HEK293 (cell line): ENCODE data around the gene IL11.
A peak's percentile ranks its signal among the peaks of the same experiment; 100 is the strongest.

Experiments used
- CTCF ChIA-PET: fragments of 350-600 bp; formaldehyde crosslinking; extraction: SDS; loops from one replicate; lab custom pipeline; 2021; ENCODE audit warnings: antibody characterized with exemption; lab: Yijun Ruan, JAX
- POLR2A ChIA-PET: fragments of 300-600 bp; formaldehyde crosslinking; extraction: SDS; loops from one replicate; lab custom pipeline; 2020; ENCODE audit warnings: antibody characterized with exemption, inconsistent platforms; lab: Yijun Ruan, JAX
- H3K27ac ChIP-seq: fragments of 200-500 bp; sonication (Bioruptor generic); 2 replicates; pipeline ENCODE4 v1.5.1; 2014; ENCODE audit warnings: low read depth, low read length, control low read depth, inconsistent platforms; ENCODE audit errors: extremely low read depth
- H3K36me3 ChIP-seq, 2 experiments: fragments of 200-500 bp in 1 of 2; sonication (Bioruptor generic) in 1 of 2; 1 replicate in 1 of 2; 2 replicates in 1 of 2; pipeline ENCODE4 v1.5.1; 2014 to 2017; ENCODE audit warnings: inconsistent platforms in 2 of 2, low read length in 2 of 2; ENCODE audit not compliant: control insufficient read depth in 2 of 2, insufficient read depth in 1 of 2
- H3K4me1 ChIP-seq: fragments of 200-500 bp; sonication (Bioruptor generic); 2 replicates; pipeline ENCODE4 v1.5.1; 2014; ENCODE audit warnings: mild to moderate bottlenecking, low read length, inconsistent platforms; ENCODE audit not compliant: control insufficient read depth, insufficient read depth
- H3K4me3 ChIP-seq: 2 replicates; pipeline ENCODE4 v1.5.1; 2011; ENCODE audit warnings: low read depth, mild to moderate bottlenecking, control low read depth, low read length, moderate library complexity
- H3K9me3 ChIP-seq: fragments of 200-500 bp; sonication (Bioruptor generic); 2 replicates; pipeline ENCODE4 v1.5.1; 2014; ENCODE audit warnings: low read depth, low read length, inconsistent platforms; ENCODE audit not compliant: control insufficient read depth, insufficient read depth
- BCL11A ChIP-seq: fragments of 450-650 bp; formaldehyde crosslinking; IDR thresholded peaks from 2 replicates; pipeline ENCODE4 v1.5.1; 2016; ENCODE audit warnings: low read depth, missing biosample characterization, missing genetic modification characterization
- GLIS1 ChIP-seq: fragments of 450-650 bp; formaldehyde crosslinking; IDR thresholded peaks from 2 replicates; pipeline ENCODE4 v1.5.1; 2016; ENCODE audit warnings: missing biosample characterization, missing genetic modification characterization
- GLIS2 ChIP-seq: fragments of 450-650 bp; formaldehyde crosslinking; IDR thresholded peaks from 2 replicates; pipeline ENCODE4 v1.5.1; 2016; ENCODE audit warnings: missing biosample characterization, missing genetic modification characterization
- KLF10 ChIP-seq: fragments of 450-650 bp; IDR thresholded peaks from 2 replicates; pipeline ENCODE4 v1.5.1; 2018; ENCODE audit warnings: missing biosample characterization, mild to moderate bottlenecking, missing genetic modification characterization
- SCRT1 ChIP-seq: fragments of 450-650 bp; formaldehyde crosslinking; IDR thresholded peaks from 2 replicates; pipeline ENCODE4 v1.5.1; 2016; ENCODE audit warnings: missing biosample characterization, missing genetic modification characterization, borderline replicate concordance
- SCRT2 ChIP-seq: fragments of 450-650 bp; formaldehyde crosslinking; IDR thresholded peaks from 2 replicates; pipeline ENCODE4 v1.5.1; 2016; ENCODE audit warnings: missing biosample characterization, missing genetic modification characterization
- ZBTB7A ChIP-seq: fragments of 450-650 bp; formaldehyde crosslinking; IDR thresholded peaks from 2 replicates; pipeline ENCODE4 v1.5.1; 2016; ENCODE audit warnings: low read depth, missing biosample characterization, missing genetic modification characterization
- ZFP37 ChIP-seq: fragments of 450-650 bp; formaldehyde crosslinking; IDR thresholded peaks from 2 replicates; pipeline ENCODE4 v1.5.1; 2016; ENCODE audit warnings: missing biosample characterization, missing genetic modification characterization
- ZNF114 ChIP-seq: fragments of 450-650 bp; formaldehyde crosslinking; IDR thresholded peaks from 2 replicates; pipeline ENCODE4 v1.5.0; 2017; ENCODE audit warnings: missing biosample characterization, missing genetic modification characterization
- ZNF19 ChIP-seq: fragments of 450-650 bp; formaldehyde crosslinking; IDR thresholded peaks from 2 replicates; pipeline ENCODE4; 2016; ENCODE audit warnings: missing biosample characterization, missing genetic modification characterization, low read depth
- ZNF221 ChIP-seq: fragments of 450-650 bp; formaldehyde crosslinking; IDR thresholded peaks from 2 replicates; pipeline ENCODE4 v1.5.1; 2017; ENCODE audit warnings: missing biosample characterization, missing genetic modification characterization, borderline replicate concordance
- ZNF335 ChIP-seq: fragments of 450-650 bp; formaldehyde crosslinking; conservative IDR thresholded peaks from 2 replicates; pipeline ENCODE4 v1.5.1; 2016; ENCODE audit warnings: missing biosample characterization, missing genetic modification characterization
- ZNF394 ChIP-seq: fragments of 450-650 bp; formaldehyde crosslinking; IDR thresholded peaks from 2 replicates; pipeline ENCODE4 v1.5.1; 2016; ENCODE audit warnings: missing biosample characterization, missing genetic modification characterization, mild to moderate bottlenecking, moderate library complexity, borderline replicate concordance
- ZNF548 ChIP-seq: fragments of 450-650 bp; formaldehyde crosslinking; IDR thresholded peaks from 2 replicates; pipeline ENCODE4 v1.5.1; 2016; ENCODE audit warnings: missing biosample characterization, missing genetic modification characterization
- ZNF629 ChIP-seq: fragments of 450-650 bp; formaldehyde crosslinking; IDR thresholded peaks from 2 replicates; pipeline ENCODE4 v1.5.1; 2017; ENCODE audit warnings: missing biosample characterization, missing genetic modification characterization
- ZNF677 ChIP-seq: fragments of 450-650 bp; IDR thresholded peaks from 2 replicates; pipeline ENCODE4 v1.5.0; 2018; ENCODE audit warnings: missing biosample characterization, mild to moderate bottlenecking, missing genetic modification characterization, moderate library complexity
- ZNF76 ChIP-seq: fragments of 450-650 bp; formaldehyde crosslinking; IDR thresholded peaks from 2 replicates; pipeline ENCODE4; 2016; ENCODE audit warnings: low read depth, missing biosample characterization, missing genetic modification characterization, borderline replicate concordance
- TF ChIP-seq, protein P1 (sequence below): fragments of 450-650 bp; formaldehyde crosslinking; IDR thresholded peaks from 2 replicates; pipeline ENCODE4 v1.5.1; 2016; ENCODE audit warnings: missing biosample characterization, missing genetic modification characterization

Gene IL11

DNA sequence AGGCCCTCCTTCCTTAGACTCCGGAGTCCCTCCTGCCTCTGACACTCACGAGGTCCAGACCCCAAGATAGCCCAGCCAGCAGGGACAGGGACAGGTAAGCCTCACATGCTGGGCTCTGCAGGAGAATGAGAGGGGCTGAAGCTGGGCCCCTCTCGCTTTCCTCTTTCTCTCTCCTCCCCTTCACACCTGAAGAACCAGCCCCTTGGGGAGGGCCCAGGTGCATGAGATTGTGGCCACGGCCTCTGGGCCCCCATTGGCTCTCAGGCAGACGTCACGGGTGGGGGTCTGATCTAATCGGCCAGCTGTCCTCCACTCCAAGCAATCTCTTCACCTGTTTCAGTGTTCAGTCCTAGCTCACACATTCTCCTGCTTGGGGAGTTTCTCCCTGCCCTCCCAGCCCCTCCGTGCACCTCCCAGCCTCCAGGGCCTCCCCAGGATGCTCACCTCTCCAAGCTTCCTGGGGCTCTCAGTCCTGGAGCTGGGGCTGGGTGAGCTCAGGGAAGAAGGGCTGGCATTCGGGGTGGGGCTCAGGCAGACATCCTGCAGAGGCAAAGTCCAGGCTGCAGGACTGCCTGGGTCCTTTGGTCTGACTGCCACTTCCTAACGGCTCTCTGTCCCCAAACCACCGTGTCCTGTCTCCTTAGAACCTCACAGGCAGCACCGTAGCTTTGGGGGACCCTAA is 47.9 kb downstream of the IL11 start:
- Histone ChIP-seq H3K4me1 (no peaks in the 10 kb centered on the region), H3K9me3 (no peaks in the 10 kb centered on the region), H3K36me3 (no peaks in the 10 kb centered on the region), H3K27ac (no peak overlapping the region), H3K4me3 (no peak overlapping the region)
- POLR2A ChIA-PET, result interaction anchor here (0.7 to 3.3 kb wide), 3 partner anchors 10 to 17 kb away, joined by 3 to 21 read pairs (median 4); partner anchors contain the start of gene KMT5C
- CTCF ChIA-PET, result interaction anchor here (0.9 to 6.6 kb wide), 3 partner anchors 20 to 182 kb away, joined by 3 to 41 read pairs (median 5); no protein-coding TSS in a partner anchor
- TF ChIP-seq ZNF394, result no peak
- no peak for TF ChIP-seq ZNF19 (tag by site-specific recombination)
- no peak for TF ChIP-seq KLF10 (tag by site-specific recombination)
- no peak for TF ChIP-seq GLIS1 (tag by site-specific recombination)
- no peak for TF ChIP-seq ZNF76 (tag by site-specific recombination)
- no peak for TF ChIP-seq ZBTB7A (tag by site-specific recombination)
- TF ChIP-seq, protein P1, sequence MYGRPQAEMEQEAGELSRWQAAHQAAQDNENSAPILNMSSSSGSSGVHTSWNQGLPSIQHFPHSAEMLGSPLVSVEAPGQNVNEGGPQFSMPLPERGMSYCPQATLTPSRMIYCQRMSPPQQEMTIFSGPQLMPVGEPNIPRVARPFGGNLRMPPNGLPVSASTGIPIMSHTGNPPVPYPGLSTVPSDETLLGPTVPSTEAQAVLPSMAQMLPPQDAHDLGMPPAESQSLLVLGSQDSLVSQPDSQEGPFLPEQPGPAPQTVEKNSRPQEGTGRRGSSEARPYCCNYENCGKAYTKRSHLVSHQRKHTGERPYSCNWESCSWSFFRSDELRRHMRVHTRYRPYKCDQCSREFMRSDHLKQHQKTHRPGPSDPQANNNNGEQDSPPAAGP (tag by site-specific recombination), result no peak
- no peak for TF ChIP-seq ZNF335 (tag by site-specific recombination)
- no peak for TF ChIP-seq ZFP37
- TF ChIP-seq ZNF629, result no peak
- TF ChIP-seq ZNF114 (tag by site-specific recombination), result no peak
- no peak for TF ChIP-seq ZNF677 (tag by site-specific recombination)
- TF ChIP-seq GLIS2 (tag by site-specific recombination), result no peak
- TF ChIP-seq BCL11A, result no peak

- H3K4me3 ChIP-seq, result no peak overlapping the region
- H3K27ac ChIP-seq, result no peak overlapping the region
- CTCF ChIA-PET, result interaction anchor here (0.7 to 6.6 kb wide), 7 partner anchors 18 to 518 kb away, joined by 3 to 41 read pairs (median 3); partner anchors contain the start of gene KMT5C
- TF ChIP-seq ZNF221 (tag by site-specific recombination), result no peak
- no peaks in the 10 kb centered on the region for H3K4me1 ChIP-seq
- H3K36me3 ChIP-seq, result no peaks in the 10 kb centered on the region
- POLR2A ChIA-PET, result interaction anchor here (0.8 to 3.3 kb wide), 7 partner anchors 9 to 86 kb away, joined by 3 to 21 read pairs (median 4); partner anchors contain the start of genes KMT5C, PPP6R1 and UBE2S
- H3K9me3 ChIP-seq, result no peaks in the 10 kb centered on the region
Observed at GRCh38 chr19:55321466-55322137, 48.7 kb downstream of the IL11 start.

DNA sequence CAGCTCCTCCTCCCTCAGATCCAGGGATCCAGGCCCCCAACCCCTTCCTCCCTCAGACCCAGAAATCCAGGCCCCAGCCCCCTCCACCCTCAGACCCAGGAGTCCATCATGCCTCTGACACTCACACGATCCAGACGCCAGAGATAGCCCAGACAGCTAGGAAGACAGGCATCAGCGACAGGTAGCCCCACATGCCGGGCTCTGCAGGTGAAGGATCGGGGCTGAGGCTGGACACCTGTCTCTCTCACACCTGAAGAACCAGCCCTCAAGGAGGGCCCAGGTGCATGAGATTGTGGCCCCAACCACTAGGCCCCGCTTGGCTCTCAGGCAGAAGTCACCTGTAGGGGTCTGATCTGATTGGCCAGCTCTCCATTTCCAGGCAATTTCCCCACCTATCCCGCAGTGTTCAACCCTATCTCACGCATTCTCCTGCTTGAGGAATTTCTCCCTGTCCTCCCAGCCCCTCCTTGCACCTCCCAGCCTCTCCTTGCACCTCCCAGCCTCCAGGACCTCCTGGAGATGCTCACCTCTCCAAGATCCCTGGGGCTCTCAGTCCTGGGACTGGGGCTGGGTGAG is 49.3 kb downstream of the IL11 start:
- no peak overlapping the region for H3K4me3 ChIP-seq
- H3K36me3 ChIP-seq, result no peaks in the 10 kb centered on the region
- no peak for TF ChIP-seq ZNF548 (tag by site-specific recombination)
- TF ChIP-seq SCRT2 (tag by site-specific recombination), result peak; percentile 95
- TF ChIP-seq SCRT1 (tag by site-specific recombination), result peak; percentile 91
- H3K9me3 ChIP-seq, result no peaks in the 10 kb centered on the region
- no peaks in the 10 kb centered on the region for H3K4me1 ChIP-seq
- ChIA-PET POLR2A (interaction anchor here (1.1 to 3.3 kb wide), 6 partner anchors 18 to 87 kb away, joined by 3 to 21 read pairs (median 4); partner anchors contain the start of genes KMT5C, PPP6R1 and UBE2S), CTCF (interaction anchor here (0.7 to 6.6 kb wide), 5 partner anchors 19 to 519 kb away, joined by 3 to 41 read pairs (median 3); partner anchors contain the start of gene KMT5C)
- no peak overlapping the region for H3K27ac ChIP-seq
